ENCODE measurements around the gene TARP.

Gene TARP

DNA sequence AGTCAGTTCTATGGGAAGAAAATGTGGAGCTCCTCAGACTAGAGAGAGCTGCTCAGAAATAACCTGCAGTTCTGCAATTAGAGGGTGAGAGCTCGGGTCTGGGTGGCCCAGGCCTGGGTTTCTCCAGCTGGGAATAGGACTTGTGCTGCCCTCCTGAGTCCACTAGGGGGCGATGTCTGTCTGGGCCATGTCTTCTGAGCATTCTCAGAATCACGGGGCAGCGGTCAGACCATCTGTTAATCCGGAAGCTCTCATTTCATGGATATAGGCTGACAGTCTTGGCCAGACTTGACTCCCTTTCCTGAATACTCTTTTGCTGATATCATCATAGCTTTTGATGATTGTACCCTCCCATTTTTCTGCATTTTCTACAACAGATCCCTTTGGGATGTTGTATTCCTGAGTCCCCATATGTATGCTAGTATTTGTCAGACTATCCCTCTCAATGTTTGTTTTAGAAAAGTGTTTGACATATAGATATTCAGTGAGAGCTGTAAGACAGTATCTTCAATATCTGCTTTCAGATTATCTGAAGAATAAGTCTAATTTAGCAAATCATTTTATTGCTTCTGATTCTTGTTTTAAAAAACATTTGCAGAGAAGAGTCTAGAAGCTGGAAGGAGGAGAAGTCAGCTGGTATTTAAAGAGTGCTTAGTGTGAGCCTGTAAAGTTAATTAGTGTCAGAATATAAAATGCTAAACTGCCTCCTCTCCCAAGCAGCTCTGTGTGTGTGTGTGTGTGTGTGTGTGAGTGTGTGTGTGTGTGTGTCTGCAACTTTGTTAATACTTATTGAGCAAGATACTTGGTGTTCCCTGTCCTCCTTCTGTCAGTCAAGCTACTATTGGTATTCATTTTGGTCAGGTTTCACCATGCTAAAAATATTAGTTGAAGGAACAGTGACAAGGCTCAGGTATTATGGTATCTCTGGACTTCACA is 57.4 kb downstream of the TARP start:
- no peak overlapping the region for H3K4me3 ChIP-seq (ENCODE audit: low read depth, low read length)
- H3K9ac ChIP-seq: no peak overlapping the region
- H3K36me3 ChIP-seq (ENCODE audit: control insufficient read depth, insufficient read depth, low read length): no peaks in the 10 kb centered on the region
- H3K79me2 ChIP-seq: no peaks in the 10 kb centered on the region
- H3K4me2 ChIP-seq (ENCODE audit: low read length): no peak overlapping the region
- H2AFZ ChIP-seq: peak overlapping the region; percentile 4
- no peaks in the 10 kb centered on the region for H3K27me3 ChIP-seq (ENCODE audit: control insufficient read depth, insufficient read depth, low read length)
- peak; percentile 90 for TF ChIP-seq CTCF (IDR thresholded peaks at IDR 0.05)
- no peak overlapping the region for H3K27ac ChIP-seq
- H3K4me1 ChIP-seq: no peaks in the 10 kb centered on the region
- H3K9me3 ChIP-seq (ENCODE audit: control insufficient read depth, low read length): no peaks in the 10 kb centered on the region

DNA sequence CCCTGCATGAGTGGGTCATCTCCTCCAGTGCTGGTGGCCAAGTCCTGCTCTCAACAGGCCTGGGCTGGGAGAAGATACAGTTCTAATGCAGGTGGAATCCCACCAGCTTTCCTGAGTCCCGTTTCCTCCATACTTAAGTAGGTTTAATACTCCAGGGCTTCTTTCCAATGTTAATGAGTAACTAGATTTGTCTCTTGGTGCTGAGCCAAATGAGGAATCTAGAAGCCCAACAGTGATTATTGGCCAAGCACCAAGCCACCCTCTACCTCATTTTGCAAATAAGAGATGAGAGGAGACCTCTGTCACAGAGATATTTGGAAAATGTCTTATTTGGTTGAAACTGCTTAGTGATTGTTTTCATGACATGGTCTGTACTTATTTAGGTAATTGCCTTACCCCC is 58.3 kb downstream of the TARP start:
- Histone ChIP-seq H3K27me3 (ENCODE audit: control insufficient read depth, insufficient read depth, low read length) (no peaks in the 10 kb centered on the region), H3K4me1 (no peaks in the 10 kb centered on the region), H3K79me2 (no peaks in the 10 kb centered on the region), H3K27ac (no peak overlapping the region), H3K9me3 (ENCODE audit: control insufficient read depth, low read length) (no peaks in the 10 kb centered on the region), H3K4me3 (ENCODE audit: low read depth, low read length) (no peak overlapping the region), H3K9ac (no peak overlapping the region), H2AFZ (no peak overlapping the region), H3K36me3 (ENCODE audit: control insufficient read depth, insufficient read depth, low read length) (no peaks in the 10 kb centered on the region), H3K4me2 (ENCODE audit: low read length) (no peak overlapping the region)
- no peak for TF ChIP-seq CTCF (IDR thresholded peaks at IDR 0.05)

GRCh38 chr7:38211940-38212339 is 61.5 kb downstream of the TARP start:
- no peak overlapping the region for H3K4me3 ChIP-seq (ENCODE audit: low read depth, low read length)
- no peak overlapping the region for H3K9ac ChIP-seq
- no peaks in the 10 kb centered on the region for H3K4me1 ChIP-seq
- H2AFZ ChIP-seq: no peak overlapping the region
- no peaks in the 10 kb centered on the region for H3K79me2 ChIP-seq
- no peaks in the 10 kb centered on the region for H3K9me3 ChIP-seq (ENCODE audit: control insufficient read depth, low read length)
- H3K4me2 ChIP-seq (ENCODE audit: low read length): no peak overlapping the region
- TF ChIP-seq CTCF (IDR thresholded peaks at IDR 0.05): no peak
- H3K27me3 ChIP-seq (ENCODE audit: control insufficient read depth, insufficient read depth, low read length): no peaks in the 10 kb centered on the region
- H3K36me3 ChIP-seq (ENCODE audit: control insufficient read depth, insufficient read depth, low read length): no peaks in the 10 kb centered on the region
- no peak overlapping the region for H3K27ac ChIP-seq

GRCh38 chr7:38211486-38211885 is 62.0 kb downstream of the TARP start:
- H3K27ac ChIP-seq: no peak overlapping the region
- H3K79me2 ChIP-seq: no peaks in the 10 kb centered on the region
- H3K36me3 ChIP-seq (ENCODE audit: control insufficient read depth, insufficient read depth, low read length): no peaks in the 10 kb centered on the region
- H3K9me3 ChIP-seq (ENCODE audit: control insufficient read depth, low read length): no peaks in the 10 kb centered on the region
- no peak overlapping the region for H2AFZ ChIP-seq
- H3K4me3 ChIP-seq (ENCODE audit: low read depth, low read length): no peak overlapping the region
- H3K4me2 ChIP-seq (ENCODE audit: low read length): no peak overlapping the region
- TF ChIP-seq CTCF (IDR thresholded peaks at IDR 0.05): no peak
- H3K9ac ChIP-seq: no peak overlapping the region
- no peaks in the 10 kb centered on the region for H3K4me1 ChIP-seq
- no peaks in the 10 kb centered on the region for H3K27me3 ChIP-seq (ENCODE audit: control insufficient read depth, insufficient read depth, low read length)
